Subcutaneous adipose tissue (tissue), 4 donors: Measurements from ENCODE around the gene CDK5RAP2. TPM values are rescaled to one million over a fixed set of nuclear protein-coding genes. Genes with fewer than 3 reads are reported as not detected.

Experiments used
- total RNA-seq, 4 donors: library from RNA; depleted of rRNA; stranded (reverse); fragments of >200 nt; gene quantifications; one replicate each; pipeline ENCODE4 v1.1.0, GENCODE V29; 2016
- TF ChIP-seq, protein P1 (sequence below): fragments of 450-650 bp; IDR thresholded peaks from one replicate; pipeline ENCODE4 v1.5.1; 2016; ENCODE audit warnings: low read depth, mild to moderate bottlenecking, control low read depth, antibody characterized with exemption, moderate library complexity

The CDK5RAP2 gene
- total RNA-seq, 4 donors from 2014 or later, result 27.9 to 52.2 (median 38.2) TPM

DNA sequence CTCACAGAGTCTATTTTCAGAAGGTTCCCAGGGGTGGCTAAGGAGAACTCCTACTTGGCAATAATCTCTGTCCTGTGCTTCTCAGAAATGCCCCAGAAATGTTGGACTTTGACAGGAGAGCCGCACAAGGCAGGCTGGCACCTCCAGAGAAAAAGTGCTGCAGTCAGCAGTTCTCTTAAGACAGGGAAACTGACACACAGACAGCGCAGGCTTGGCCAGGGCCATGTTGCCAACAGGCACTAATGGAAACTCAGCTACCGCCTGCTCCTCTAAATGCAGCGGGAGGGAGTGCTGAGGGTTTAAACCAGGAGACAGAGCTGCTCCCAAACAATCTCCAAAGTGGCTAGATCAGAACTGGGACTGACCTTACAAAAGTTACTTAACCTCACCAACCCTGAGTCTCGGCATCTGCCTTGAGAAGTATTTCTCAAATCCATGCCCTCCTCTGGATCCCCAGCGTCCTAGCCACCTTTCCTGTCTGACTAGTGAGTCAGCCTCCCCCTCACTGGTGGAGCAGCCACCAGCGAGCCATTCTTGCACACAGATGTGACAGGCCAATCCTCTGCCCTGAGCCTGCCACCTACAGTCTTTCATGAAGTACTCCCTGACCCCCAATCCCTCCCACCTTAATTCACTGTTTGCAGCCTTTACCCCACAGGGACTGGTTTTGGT is 186.4 kb downstream of the CDK5RAP2 start:
- TF ChIP-seq, protein P1, sequence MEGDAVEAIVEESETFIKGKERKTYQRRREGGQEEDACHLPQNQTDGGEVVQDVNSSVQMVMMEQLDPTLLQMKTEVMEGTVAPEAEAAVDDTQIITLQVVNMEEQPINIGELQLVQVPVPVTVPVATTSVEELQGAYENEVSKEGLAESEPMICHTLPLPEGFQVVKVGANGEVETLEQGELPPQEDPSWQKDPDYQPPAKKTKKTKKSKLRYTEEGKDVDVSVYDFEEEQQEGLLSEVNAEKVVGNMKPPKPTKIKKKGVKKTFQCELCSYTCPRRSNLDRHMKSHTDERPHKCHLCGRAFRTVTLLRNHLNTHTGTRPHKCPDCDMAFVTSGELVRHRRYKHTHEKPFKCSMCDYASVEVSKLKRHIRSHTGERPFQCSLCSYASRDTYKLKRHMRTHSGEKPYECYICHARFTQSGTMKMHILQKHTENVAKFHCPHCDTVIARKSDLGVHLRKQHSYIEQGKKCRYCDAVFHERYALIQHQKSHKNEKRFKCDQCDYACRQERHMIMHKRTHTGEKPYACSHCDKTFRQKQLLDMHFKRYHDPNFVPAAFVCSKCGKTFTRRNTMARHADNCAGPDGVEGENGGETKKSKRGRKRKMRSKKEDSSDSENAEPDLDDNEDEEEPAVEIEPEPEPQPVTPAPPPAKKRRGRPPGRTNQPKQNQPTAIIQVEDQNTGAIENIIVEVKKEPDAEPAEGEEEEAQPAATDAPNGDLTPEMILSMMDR, result no peak

DNA sequence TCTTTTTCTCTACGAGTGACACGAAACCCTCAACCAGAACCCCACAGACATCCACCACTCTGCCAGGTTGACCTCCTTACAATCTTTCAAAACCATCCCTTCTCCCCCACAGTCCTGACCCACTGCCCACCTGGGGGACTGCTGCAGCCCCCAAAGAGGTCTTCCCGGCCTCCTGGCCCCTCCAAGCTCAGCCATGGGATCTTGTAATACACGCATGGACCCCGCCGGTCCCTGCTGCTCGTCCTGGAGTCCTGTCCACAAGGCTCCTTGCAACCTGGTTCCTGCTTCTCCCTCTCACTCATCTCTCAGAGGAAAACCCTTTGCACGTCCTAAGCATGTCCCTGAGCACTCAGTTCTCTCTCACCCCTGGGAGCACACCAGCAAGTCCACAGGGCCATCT is 187.3 kb downstream of the CDK5RAP2 start:
- TF ChIP-seq, protein P1, result no peak

DNA sequence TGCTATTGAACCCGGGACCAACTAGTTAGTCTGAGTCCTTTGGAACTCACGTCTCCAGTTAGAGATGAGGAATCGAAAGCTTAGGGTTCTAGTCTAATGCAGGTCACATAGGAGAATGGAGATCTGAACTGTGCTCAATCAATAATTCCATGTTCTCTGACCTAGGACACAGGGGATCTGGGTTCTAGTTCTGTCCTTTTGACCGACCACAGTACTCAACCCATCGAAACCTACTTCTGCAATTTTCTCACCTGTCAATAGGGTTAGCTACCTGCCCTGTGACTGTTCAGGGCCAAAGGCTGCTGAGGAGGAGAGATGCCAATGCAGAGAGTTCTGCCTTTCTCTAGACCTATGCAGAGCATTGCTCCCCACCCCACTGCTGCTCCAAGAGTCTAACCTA is 187.7 kb downstream of the CDK5RAP2 start:
- TF ChIP-seq, protein P1, result no peak

DNA sequence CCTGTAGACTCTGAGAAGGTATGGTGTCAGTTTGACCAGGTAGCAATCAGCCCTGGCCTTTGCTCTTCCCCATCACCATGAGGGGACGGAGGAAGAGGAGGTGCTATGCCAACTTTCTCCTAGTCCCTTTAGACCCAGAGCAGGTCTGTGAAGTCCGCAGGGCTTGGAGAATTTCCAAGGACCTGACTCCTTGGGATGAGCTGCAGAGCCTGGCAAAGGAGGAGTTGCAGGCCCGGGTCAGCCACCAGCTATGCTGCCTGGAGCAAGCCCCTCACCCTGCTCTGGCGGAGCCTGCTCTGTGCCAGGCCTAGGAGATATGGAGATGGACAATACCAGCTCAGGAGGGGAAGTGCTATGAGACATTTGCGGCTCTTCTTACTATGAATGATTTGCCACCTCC is 188.3 kb downstream of the CDK5RAP2 start:
- TF ChIP-seq, protein P1, result no peak

DNA sequence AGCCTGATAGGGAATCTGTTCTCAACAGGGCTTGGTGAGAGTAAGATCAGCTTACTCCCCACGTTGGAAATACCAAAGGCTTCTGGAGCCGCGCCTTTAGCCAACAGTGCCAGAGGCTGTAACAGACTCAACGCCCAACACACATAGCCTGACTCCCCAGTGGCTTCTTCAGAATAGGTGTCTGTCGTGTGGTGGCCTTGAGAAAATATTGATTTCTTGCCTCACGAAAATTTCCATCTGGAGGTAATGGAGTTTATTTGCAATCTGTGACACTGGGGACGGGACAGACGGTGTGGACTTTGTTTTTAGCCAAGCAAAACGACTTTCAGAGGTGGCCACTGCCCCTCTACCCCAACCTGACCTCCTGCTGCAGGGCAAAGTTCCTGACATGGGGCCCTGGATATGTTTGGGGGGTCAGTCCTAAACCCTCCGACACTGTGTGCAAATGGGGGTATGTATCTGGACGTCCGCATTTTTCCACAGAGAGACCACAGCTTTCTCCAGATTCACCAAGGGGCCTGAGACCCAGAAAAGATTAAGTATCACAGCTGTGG is 189.3 kb downstream of the CDK5RAP2 start:
- TF ChIP-seq, protein P1, result no peak

DNA sequence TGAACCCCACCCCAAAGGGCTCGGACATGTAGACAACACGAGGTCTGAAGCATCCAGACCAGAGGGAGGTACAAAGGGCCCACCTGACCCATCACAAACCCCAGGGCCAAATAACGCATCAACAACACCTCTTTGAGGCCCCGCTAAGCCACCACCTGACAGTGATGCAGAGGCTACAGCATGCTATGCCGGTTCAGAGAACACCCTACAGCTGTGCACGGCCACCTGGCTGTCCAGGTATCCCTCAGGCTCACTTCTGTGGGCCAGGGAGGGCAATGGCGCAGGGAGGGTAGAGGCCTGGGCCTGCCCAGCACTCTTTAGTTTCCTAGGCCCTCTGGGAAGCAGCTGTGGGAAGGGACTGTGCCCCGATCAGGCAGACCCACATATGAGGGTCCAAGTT is 190.1 kb downstream of the CDK5RAP2 start:
- TF ChIP-seq, protein P1, result no peak

DNA sequence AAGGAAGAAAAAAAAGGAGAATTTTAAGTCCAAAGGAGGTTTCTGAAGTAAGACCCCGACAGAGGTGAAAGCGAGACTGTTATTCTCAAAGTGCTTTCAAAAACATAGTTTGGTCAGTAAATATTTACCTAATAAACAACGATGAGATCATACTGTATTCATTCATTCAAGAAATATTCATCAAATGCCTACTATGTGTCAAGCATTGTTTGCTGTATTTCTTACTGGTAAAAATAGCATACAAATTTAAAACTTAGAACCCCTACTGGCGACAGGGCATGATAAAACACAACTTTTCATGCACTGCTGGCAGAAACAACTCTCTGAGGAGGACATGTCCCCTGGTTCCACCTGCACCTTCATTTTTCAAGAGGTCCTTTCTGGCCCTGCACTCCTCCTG is 190.7 kb downstream of the CDK5RAP2 start:
- TF ChIP-seq, protein P1, result no peak
